Neural progenitor cell (in vitro differentiated cells): ENCODE data around the gene DISP2. TPM values are rescaled to one million over a fixed set of nuclear protein-coding genes. Genes with fewer than 3 reads are reported as not detected.

Experiments
- DNase-seq: peaks from one replicate; pipeline ENCODE4 v3.0.0-alpha.2; 2016; ENCODE audit warnings: low spot score
- H2AFZ ChIP-seq: fragments of 200-600 bp; sonication (generic); replicated peaks from 2 replicates; pipeline ENCODE4 v1.6.1; 2016; ENCODE audit warnings: antibody characterized with exemption
- H3F3A ChIP-seq: fragments of 200-600 bp; sonication (generic); 2 replicates; pipeline ENCODE4 v1.6.1; 2016; ENCODE audit warnings: antibody characterized with exemption, low read depth
- H3K27ac ChIP-seq: fragments of 200-600 bp; sonication (generic); 2 replicates; pipeline ENCODE4 v1.5.1; 2016; ENCODE audit warnings: mild to moderate bottlenecking
- H3K27me3 ChIP-seq: fragments of 200-600 bp; sonication (generic); 2 replicates; pipeline ENCODE4 v1.6.1; 2016; ENCODE audit warnings: mild to moderate bottlenecking, moderate library complexity
- H3K36me3 ChIP-seq: fragments of 200-600 bp; sonication (generic); 2 replicates; pipeline ENCODE4 v1.5.1; 2016
- H3K4me1 ChIP-seq: fragments of 200-600 bp; sonication (generic); 2 replicates; pipeline ENCODE4 v1.6.1; 2016; ENCODE audit warnings: mixed run types
- H3K4me2 ChIP-seq: fragments of 200-600 bp; sonication (generic); 2 replicates; pipeline ENCODE4 v1.6.1; 2016
- H3K4me3 ChIP-seq: fragments of 200-600 bp; sonication (generic); 2 replicates; pipeline ENCODE4 v1.5.1; 2016
- H3K79me2 ChIP-seq: fragments of 200-600 bp; sonication (generic); 2 replicates; pipeline ENCODE4 v1.6.1; 2016; ENCODE audit warnings: low read depth
- H3K9ac ChIP-seq: fragments of 200-600 bp; sonication (generic); 2 replicates; pipeline ENCODE4 v1.6.1; 2016
- H3K9me3 ChIP-seq: fragments of 200-600 bp; sonication (generic); 2 replicates; pipeline ENCODE4 v1.5.1; 2016; ENCODE audit warnings: low read depth
- H4K20me1 ChIP-seq: fragments of 200-600 bp; sonication (generic); 2 replicates; pipeline ENCODE4 v1.6.1; 2016; ENCODE audit warnings: low read depth
- H3K27ac Mint-ChIP-seq: 3 replicates; pipeline ENCODE4 v1.8.0; 2021; ENCODE audit warnings: mixed read lengths
- H3K27me3 Mint-ChIP-seq: 2 replicates; pipeline ENCODE4 v1.8.0; 2022; ENCODE audit warnings: low read depth, mild to moderate bottlenecking, inconsistent platforms, moderate library complexity, mixed read lengths; ENCODE audit not compliant: insufficient read depth
- H3K36me3 Mint-ChIP-seq: 3 replicates; pipeline ENCODE4 v1.8.0; 2021; ENCODE audit warnings: mixed read lengths
- H3K4me1 Mint-ChIP-seq: 3 replicates; pipeline ENCODE4 v1.8.0; 2021; ENCODE audit warnings: mixed read lengths
- H3K4me3 Mint-ChIP-seq: 3 replicates; pipeline ENCODE4 v1.8.0; 2021; ENCODE audit warnings: mild to moderate bottlenecking, moderate library complexity, mixed read lengths
- H3K9me3 Mint-ChIP-seq: 3 replicates; pipeline ENCODE4 v1.8.0; 2020; ENCODE audit warnings: mixed read lengths
- EZH2 ChIP-seq: fragments of 200-600 bp; sonication (generic); IDR thresholded peaks from 2 replicates; pipeline ENCODE4 v1.6.1; 2017; ENCODE audit warnings: antibody characterized with exemption, mild to moderate bottlenecking, moderate library complexity
- EZH2phosphoT487 ChIP-seq: fragments of 200-600 bp; sonication (generic); IDR thresholded peaks from 2 replicates; pipeline ENCODE4 v1.6.1; 2017; ENCODE audit warnings: antibody characterized with exemption
- total RNA-seq: library from RNA; depleted of rRNA; stranded (reverse); fragments of >200 nt; gene quantifications from 2 replicates; pipeline ENCODE4 v1.2.3, GENCODE V29; 2015; ENCODE audit warnings: low replicate concordance
- TF ChIP-seq, protein P1 (sequence below): fragments of 200-600 bp; sonication (generic); IDR thresholded peaks from 2 replicates; pipeline ENCODE4 v1.5.1; 2017; ENCODE audit warnings: antibody characterized with exemption, mild to moderate bottlenecking

The DISP2 gene
- total RNA-seq, 1 donor from 2014 or later: not detected

DNA sequence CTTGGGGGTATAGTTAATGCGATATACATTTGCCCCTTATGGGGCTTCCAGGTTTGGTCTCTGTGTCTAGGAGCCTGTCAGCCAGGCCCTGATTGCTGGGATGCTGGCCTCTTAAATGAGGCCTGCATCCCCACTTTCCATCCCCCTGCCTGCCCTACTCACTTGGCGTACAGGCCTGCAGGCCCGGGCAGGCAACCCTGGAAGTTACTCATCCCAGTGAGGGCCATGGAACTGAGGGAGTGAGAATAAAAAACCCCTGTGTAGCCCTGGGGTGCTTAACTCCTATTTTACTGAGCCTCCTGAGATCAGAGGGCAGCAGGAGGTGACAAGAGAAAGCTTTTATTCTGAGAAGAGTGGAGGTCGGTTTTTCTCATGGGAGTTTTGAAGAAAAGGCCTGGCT is 2.0 kb downstream of the DISP2 start:
- Mint-ChIP-seq H3K27me3 (peaks cover 36% of the 10 kb centered on the region), H3K9me3 (no peaks in the 10 kb centered on the region), H3K27ac (no peak overlapping the region), H3K4me1 (peaks cover 13% of the 10 kb centered on the region), H3K36me3 (no peaks in the 10 kb centered on the region), H3K4me3 (peak overlapping the region; percentile 85)
- Histone ChIP-seq H3K27me3 (peaks cover 63% of the 10 kb centered on the region), H3K4me2 (no peak overlapping the region), H3K4me1 (peaks cover 8% of the 10 kb centered on the region), H3F3A (peaks cover 25% of the 10 kb centered on the region), H4K20me1 (peaks cover 11% of the 10 kb centered on the region), H3K4me3 (no peak overlapping the region), H3K9ac (no peak overlapping the region), H3K79me2 (no peaks in the 10 kb centered on the region), H3K9me3 (no peaks in the 10 kb centered on the region), H3K27ac (no peak overlapping the region), H2AFZ (no peak overlapping the region), H3K36me3 (no peaks in the 10 kb centered on the region)
- DNase-seq: no peak
- no peak for TF ChIP-seq EZH2
- TF ChIP-seq, protein P1, sequence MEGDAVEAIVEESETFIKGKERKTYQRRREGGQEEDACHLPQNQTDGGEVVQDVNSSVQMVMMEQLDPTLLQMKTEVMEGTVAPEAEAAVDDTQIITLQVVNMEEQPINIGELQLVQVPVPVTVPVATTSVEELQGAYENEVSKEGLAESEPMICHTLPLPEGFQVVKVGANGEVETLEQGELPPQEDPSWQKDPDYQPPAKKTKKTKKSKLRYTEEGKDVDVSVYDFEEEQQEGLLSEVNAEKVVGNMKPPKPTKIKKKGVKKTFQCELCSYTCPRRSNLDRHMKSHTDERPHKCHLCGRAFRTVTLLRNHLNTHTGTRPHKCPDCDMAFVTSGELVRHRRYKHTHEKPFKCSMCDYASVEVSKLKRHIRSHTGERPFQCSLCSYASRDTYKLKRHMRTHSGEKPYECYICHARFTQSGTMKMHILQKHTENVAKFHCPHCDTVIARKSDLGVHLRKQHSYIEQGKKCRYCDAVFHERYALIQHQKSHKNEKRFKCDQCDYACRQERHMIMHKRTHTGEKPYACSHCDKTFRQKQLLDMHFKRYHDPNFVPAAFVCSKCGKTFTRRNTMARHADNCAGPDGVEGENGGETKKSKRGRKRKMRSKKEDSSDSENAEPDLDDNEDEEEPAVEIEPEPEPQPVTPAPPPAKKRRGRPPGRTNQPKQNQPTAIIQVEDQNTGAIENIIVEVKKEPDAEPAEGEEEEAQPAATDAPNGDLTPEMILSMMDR: no peak
- no peak for TF ChIP-seq EZH2phosphoT487

DNA sequence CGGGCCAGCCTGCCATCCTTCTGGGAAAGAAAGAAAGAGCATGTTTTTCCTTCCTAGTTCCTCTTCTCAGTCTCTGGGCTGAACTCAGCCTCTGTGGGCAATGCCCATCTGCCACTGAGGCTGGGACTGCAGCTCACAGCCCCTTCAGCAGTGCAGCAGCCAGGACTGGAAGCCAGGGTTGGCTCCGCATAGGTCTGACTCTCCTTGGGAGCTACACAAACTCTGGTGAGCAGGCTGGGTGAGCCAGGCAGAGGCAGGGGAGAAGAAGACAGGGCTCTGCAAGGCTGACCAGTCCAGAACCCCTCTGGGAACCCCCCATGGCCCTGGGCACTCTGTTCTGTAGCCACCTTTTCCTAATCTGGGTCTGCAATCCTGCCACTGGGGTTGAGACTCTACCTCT is 3.6 kb downstream of the DISP2 start:
- no peak overlapping the region for H3K27ac Mint-ChIP-seq
- TF ChIP-seq EZH2phosphoT487 (no peak), EZH2 (no peak)
- TF ChIP-seq, protein P1: no peak
- Histone ChIP-seq H3K79me2 (no peaks in the 10 kb centered on the region), H3F3A (peaks cover 25% of the 10 kb centered on the region), H3K27me3 (peaks cover 73% of the 10 kb centered on the region), H3K4me2 (no peak overlapping the region), H3K4me1 (peaks cover 8% of the 10 kb centered on the region), H3K27ac (no peak overlapping the region), H2AFZ (no peak overlapping the region), H3K9me3 (no peaks in the 10 kb centered on the region), H3K9ac (no peak overlapping the region), H4K20me1 (peaks cover 11% of the 10 kb centered on the region), H3K36me3 (no peaks in the 10 kb centered on the region), H3K4me3 (no peak overlapping the region)
- H3K27me3 Mint-ChIP-seq: peaks cover 44% of the 10 kb centered on the region
- H3K4me3 Mint-ChIP-seq: no peak overlapping the region
- peaks cover 7% of the 10 kb centered on the region for H3K4me1 Mint-ChIP-seq
- H3K9me3 Mint-ChIP-seq: no peaks in the 10 kb centered on the region
- H3K36me3 Mint-ChIP-seq: no peaks in the 10 kb centered on the region
- no peak for DNase-seq

DNA sequence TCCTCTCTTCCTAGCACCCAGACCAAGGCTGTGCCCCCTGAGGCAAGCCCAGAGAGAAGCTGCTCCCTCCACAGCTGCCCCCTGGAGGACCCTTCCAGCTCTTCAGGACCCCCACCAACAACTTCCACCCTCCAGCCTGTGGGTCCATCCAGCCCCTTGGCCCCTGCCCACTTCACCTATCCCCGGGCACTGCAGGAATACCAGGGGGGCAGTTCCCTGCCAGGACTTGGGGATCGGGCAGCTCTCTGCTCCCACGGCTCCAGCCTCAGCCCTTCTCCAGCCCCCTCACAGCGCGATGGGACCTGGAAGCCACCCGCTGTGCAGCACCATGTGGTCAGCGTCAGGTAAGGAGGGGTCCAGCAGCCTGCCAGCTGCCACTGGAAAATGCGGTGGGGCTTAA is 5.6 kb downstream of the DISP2 start:
- H3K36me3 ChIP-seq: no peaks in the 10 kb centered on the region
- Mint-ChIP-seq H3K27me3 (peaks cover 47% of the 10 kb centered on the region), H3K4me3 (no peak overlapping the region)

More for the DNA sequence above, 5.6 kb downstream of the DISP2 start:
- no peak overlapping the region for H3K4me3 ChIP-seq
- H3K79me2 ChIP-seq: no peaks in the 10 kb centered on the region
- Mint-ChIP-seq H3K36me3 (no peaks in the 10 kb centered on the region), H3K4me1 (peaks cover 4% of the 10 kb centered on the region), H3K9me3 (no peaks in the 10 kb centered on the region), H3K27ac (no peak overlapping the region)
- peaks cover 8% of the 10 kb centered on the region for H3F3A ChIP-seq
- no peak overlapping the region for H2AFZ ChIP-seq
- H3K27ac ChIP-seq: no peak overlapping the region
- H4K20me1 ChIP-seq: peaks cover 7% of the 10 kb centered on the region
- peaks cover 75% of the 10 kb centered on the region for H3K27me3 ChIP-seq
- H3K4me1 ChIP-seq: peaks cover 5% of the 10 kb centered on the region
- no peak overlapping the region for H3K9ac ChIP-seq
- DNase-seq: no peak
- no peaks in the 10 kb centered on the region for H3K9me3 ChIP-seq
- no peak overlapping the region for H3K4me2 ChIP-seq
- TF ChIP-seq, protein P1: no peak
- no peak for TF ChIP-seq EZH2phosphoT487
- no peak for TF ChIP-seq EZH2
